ENCODE data around the gene ZC3H4.

DNA sequence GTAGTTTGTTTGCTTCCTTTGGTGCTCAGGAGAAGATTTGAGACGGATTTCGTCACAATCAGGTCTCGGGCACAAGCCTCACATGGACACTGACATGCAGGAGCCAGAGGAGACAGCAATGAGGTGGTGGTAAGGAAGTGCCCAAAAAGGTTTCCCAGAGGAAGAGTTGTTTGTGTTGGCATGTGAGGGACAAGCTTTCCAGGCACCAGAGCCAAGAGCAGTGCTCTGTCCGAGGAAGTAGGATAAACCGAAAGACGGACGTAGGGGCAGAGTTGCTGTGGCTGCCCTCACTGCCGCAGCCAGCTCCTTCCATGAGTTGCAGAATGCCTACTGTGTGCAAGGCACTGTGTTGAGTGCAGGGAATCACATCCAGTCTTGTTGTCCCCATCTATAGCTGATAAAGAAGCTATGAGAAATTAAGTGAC, 44.8 kb upstream of the ZC3H4 start:
- TF ChIP-seq, protein P1, sequence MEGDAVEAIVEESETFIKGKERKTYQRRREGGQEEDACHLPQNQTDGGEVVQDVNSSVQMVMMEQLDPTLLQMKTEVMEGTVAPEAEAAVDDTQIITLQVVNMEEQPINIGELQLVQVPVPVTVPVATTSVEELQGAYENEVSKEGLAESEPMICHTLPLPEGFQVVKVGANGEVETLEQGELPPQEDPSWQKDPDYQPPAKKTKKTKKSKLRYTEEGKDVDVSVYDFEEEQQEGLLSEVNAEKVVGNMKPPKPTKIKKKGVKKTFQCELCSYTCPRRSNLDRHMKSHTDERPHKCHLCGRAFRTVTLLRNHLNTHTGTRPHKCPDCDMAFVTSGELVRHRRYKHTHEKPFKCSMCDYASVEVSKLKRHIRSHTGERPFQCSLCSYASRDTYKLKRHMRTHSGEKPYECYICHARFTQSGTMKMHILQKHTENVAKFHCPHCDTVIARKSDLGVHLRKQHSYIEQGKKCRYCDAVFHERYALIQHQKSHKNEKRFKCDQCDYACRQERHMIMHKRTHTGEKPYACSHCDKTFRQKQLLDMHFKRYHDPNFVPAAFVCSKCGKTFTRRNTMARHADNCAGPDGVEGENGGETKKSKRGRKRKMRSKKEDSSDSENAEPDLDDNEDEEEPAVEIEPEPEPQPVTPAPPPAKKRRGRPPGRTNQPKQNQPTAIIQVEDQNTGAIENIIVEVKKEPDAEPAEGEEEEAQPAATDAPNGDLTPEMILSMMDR (IDR thresholded peaks at IDR 0.05; ENCODE audit: control extremely low read depth in 1 of 3, insufficient read depth in 1 of 3, low read depth in 1 of 3, low read length in 3 of 3): no peak
- TF ChIP-seq KDM1A (IDR thresholded peaks at IDR 0.05; ENCODE audit: borderline replicate concordance, low read length) (no peak), POLR2AphosphoS5 (IDR thresholded peaks at IDR 0.05; ENCODE audit: low read depth, low read length) (no peak), EZH2 (IDR thresholded peaks at IDR 0.05; ENCODE audit: low read depth, low read length, severe bottlenecking) (no peak), JUN (IDR thresholded peaks at IDR 0.05; ENCODE audit: low read depth, low read length) (no peak), RFX5 (IDR thresholded peaks at IDR 0.05; ENCODE audit: borderline replicate concordance, low read depth, low read length) (no peak), RAD21 (IDR thresholded peaks at IDR 0.05 in 1 of 2, conservative IDR thresholded peaks at IDR 0.05 in 1 of 2; ENCODE audit: low read depth in 2 of 2, low read length in 2 of 2) (no peak), TBP (IDR thresholded peaks at IDR 0.05; ENCODE audit: low read depth, low read length) (no peak), EP300 (IDR thresholded peaks at IDR 0.05; ENCODE audit: borderline replicate concordance in 1 of 2, low read depth in 2 of 2, low read length in 2 of 2) (no peak), POLR2A (IDR thresholded peaks at IDR 0.05; ENCODE audit: control extremely low read depth in 1 of 2, low read depth in 2 of 2, low read length in 2 of 2) (no peak), YY1 (IDR thresholded peaks at IDR 0.05; ENCODE audit: low read depth, low read length) (no peak), CHD2 (IDR thresholded peaks at IDR 0.05; ENCODE audit: low read length) (no peak)
- TF ChIP-seq, protein P2, sequence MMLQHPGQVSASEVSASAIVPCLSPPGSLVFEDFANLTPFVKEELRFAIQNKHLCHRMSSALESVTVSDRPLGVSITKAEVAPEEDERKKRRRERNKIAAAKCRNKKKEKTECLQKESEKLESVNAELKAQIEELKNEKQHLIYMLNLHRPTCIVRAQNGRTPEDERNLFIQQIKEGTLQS (IDR thresholded peaks at IDR 0.05; ENCODE audit: insufficient read depth, low read depth, low read length): no peak
